DOHH2 (cell line): ENCODE data around the gene SIRT5.

ENCODE experiments used
- CTCF ChIP-seq: fragments of 200-600 bp; sonication (generic); IDR thresholded peaks from one replicate; pipeline ENCODE4 v1.5.1; 2014; ENCODE audit warnings: antibody characterized with exemption, mild to moderate bottlenecking, low read depth, low read length; ENCODE audit not compliant: poor library complexity, severe bottlenecking
- EZH2phosphoT487 ChIP-seq: fragments of 200-600 bp; sonication (generic); IDR thresholded peaks from 2 replicates; pipeline ENCODE4 v1.6.1; 2017; ENCODE audit warnings: borderline replicate concordance, mild to moderate bottlenecking, antibody characterized with exemption, low read length, moderate library complexity, mixed read lengths

GRCh38 chr6:13630499-13630898 is 56.1 kb downstream of the SIRT5 start:
- TF ChIP-seq CTCF (no peak), EZH2phosphoT487 (no peak)
